Body of pancreas (tissue), 4 donors: ENCODE results near the gene FKBP1A.

ENCODE experiments used
- CTCF ChIP-seq, 7 experiments: fragments of 450-650 bp in 4 of 7; fragments of 200-600 bp in 3 of 7; sonication (generic) in 3 of 7; IDR thresholded peaks; one replicate each; pipeline ENCODE4 v1.5.1; 2016 to 2019; ENCODE audit warnings: antibody characterized with exemption in 7 of 7
- POLR2A ChIP-seq, 3 donors: fragments of 450-650 bp; IDR thresholded peaks; one replicate each; pipeline ENCODE4 v1.6.1; 2016; ENCODE audit warnings: antibody characterized with exemption in 3 of 3, mild to moderate bottlenecking in 2 of 3

GRCh38 chr20:1396264-1396663 lies 3.4 kb upstream of the FKBP1A start:
- TF ChIP-seq CTCF (IDR thresholded peaks at IDR 0.05): no peak
- TF ChIP-seq POLR2A (IDR thresholded peaks at IDR 0.05): no peak
